Endodermal cell (in vitro differentiated cells): ENCODE results near the gene CST9L. TPM values are rescaled to one million over a fixed set of nuclear protein-coding genes. Genes with fewer than 3 reads are reported as not detected.

Experiments used
- DNase-seq: peaks from one replicate; pipeline ENCODE4 v3.0.0-alpha.2; 2017
- H3K27ac ChIP-seq: 2 replicates; pipeline ENCODE4 v1.5.1; 2013; ENCODE audit warnings: mild to moderate bottlenecking, low read depth, low read length, moderate library complexity
- H3K27me3 ChIP-seq: 2 replicates; pipeline ENCODE4 v1.6.1; 2013; ENCODE audit warnings: mild to moderate bottlenecking, low read length, moderate library complexity; ENCODE audit not compliant: insufficient read depth, control insufficient read depth, poor library complexity, severe bottlenecking
- H3K36me3 ChIP-seq: 2 replicates; pipeline ENCODE4 v1.7.0; 2013; ENCODE audit warnings: mild to moderate bottlenecking, low read length, moderate library complexity; ENCODE audit not compliant: control insufficient read depth, insufficient read depth
- H3K4me1 ChIP-seq: one replicate; pipeline ENCODE4 v1.7.0; 2013; ENCODE audit warnings: low read length; ENCODE audit not compliant: control insufficient read depth, insufficient read depth
- H3K4me3 ChIP-seq: 2 replicates; pipeline ENCODE4 v1.5.1; 2013; ENCODE audit warnings: mild to moderate bottlenecking, low read length, moderate library complexity
- H3K9ac ChIP-seq: 2 replicates; pipeline ENCODE4 v1.6.1; 2013; ENCODE audit warnings: mild to moderate bottlenecking, low read length, moderate library complexity; ENCODE audit not compliant: poor library complexity, severe bottlenecking; ENCODE audit errors: extremely low read depth
- H3K9me3 ChIP-seq: 2 replicates; pipeline ENCODE4 v1.6.1; 2013; ENCODE audit warnings: mild to moderate bottlenecking, low read length, moderate library complexity; ENCODE audit not compliant: control insufficient read depth
- H3K27ac Mint-ChIP-seq: 2 replicates; pipeline ENCODE4 v1.8.0; 2020; ENCODE audit warnings: mixed read lengths
- H3K27me3 Mint-ChIP-seq: 2 replicates; pipeline ENCODE4 v1.8.0; 2021; ENCODE audit warnings: mild to moderate bottlenecking, mixed read lengths; ENCODE audit not compliant: insufficient read depth
- H3K36me3 Mint-ChIP-seq: 2 replicates; pipeline ENCODE4 v1.8.0; 2020; ENCODE audit warnings: low read depth, mixed read lengths
- H3K4me1 Mint-ChIP-seq: 2 replicates; pipeline ENCODE4 v1.8.0; 2020; ENCODE audit warnings: mixed read lengths
- H3K4me3 Mint-ChIP-seq: 2 replicates; pipeline ENCODE4 v1.8.0; 2020; ENCODE audit warnings: mild to moderate bottlenecking, moderate library complexity, mixed read lengths
- H3K9me3 Mint-ChIP-seq: 2 replicates; pipeline ENCODE4 v1.8.0; 2020; ENCODE audit warnings: mild to moderate bottlenecking, mixed read lengths
- CTCF ChIP-seq: fragments of 200-600 bp; sonication (generic); conservative IDR thresholded peaks from 2 replicates; pipeline ENCODE4 v1.5.0; 2021; ENCODE audit warnings: antibody characterized with exemption, mild to moderate bottlenecking
- WGBS, 2 experiments: methylation state at CpG; one replicate each; pipeline versions ENCODE4 v1.1.5 to v1.1.7; 2013; ENCODE audit warnings: missing lambda C conversion rate in 2 of 2, mixed read lengths in 1 of 2; ENCODE audit not compliant: insufficient coverage in 1 of 2, insufficient read length in 1 of 2; 5-methylcytosine and 5-hydroxymethylcytosine counted together
- total RNA-seq, 2 donors: library from RNA; stranded (reverse); fragmentation: NEBNext Ultra II Directional in 1 of 2; extraction: Animal tissue kit (Norgen Biotek cat#: 25700) in 1 of 2; gene quantifications; 2 replicates in 1 of 2; 3 replicates in 1 of 2; pipeline ENCODE4 v1.2.1, GENCODE V29; 2021

The CST9L gene
- total RNA-seq, 2 donors from 2014 or later = not detected

GRCh38 chr20:23520185-23520584 is 48.1 kb downstream of the CST9L start:
- peaks cover 19% of the 10 kb centered on the region for H3K9me3 ChIP-seq
- peak overlapping the region; percentile 45 for H3K4me3 ChIP-seq
- H3K9me3 Mint-ChIP-seq = peaks cover 19% of the 10 kb centered on the region
- no peaks in the 10 kb centered on the region for H3K27me3 ChIP-seq
- DNase-seq = no peak
- H3K9ac ChIP-seq = no peak overlapping the region
- no peaks in the 10 kb centered on the region for H3K27me3 Mint-ChIP-seq
- no peaks in the 10 kb centered on the region for H3K36me3 ChIP-seq
- TF ChIP-seq CTCF = no peak
- no peaks in the 10 kb centered on the region for H3K4me1 ChIP-seq
- H3K4me3 Mint-ChIP-seq = no peak overlapping the region
- peaks cover 16% of the 10 kb centered on the region for H3K4me1 Mint-ChIP-seq
- no peak overlapping the region for H3K27ac Mint-ChIP-seq
- WGBS, 2 experiments = 71 to 82% methylated on average over 1 to 2 of the region's 2 CpGs
- H3K36me3 Mint-ChIP-seq = no peaks in the 10 kb centered on the region
- no peak overlapping the region for H3K27ac ChIP-seq

DNA sequence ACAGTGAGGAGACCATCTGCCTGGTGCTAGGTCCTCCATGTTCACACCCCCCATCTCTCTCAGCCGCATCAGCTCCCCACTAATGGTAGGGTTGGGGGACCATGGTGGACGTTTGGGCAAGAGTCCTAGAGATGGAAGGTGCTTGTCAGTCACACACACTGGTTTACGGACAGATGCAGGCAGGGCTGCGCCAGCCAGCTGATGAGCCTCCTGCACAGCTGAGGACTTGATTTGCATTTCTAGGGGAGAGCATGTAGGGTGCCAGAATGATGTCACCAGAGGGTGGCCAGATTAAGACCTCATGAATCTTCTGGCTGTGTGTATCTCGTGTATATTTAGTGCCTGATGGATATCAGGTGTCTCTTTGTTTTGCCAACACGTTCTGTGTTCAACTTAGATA is 48.7 kb downstream of the CST9L start:
- Histone ChIP-seq H3K4me1 (no peaks in the 10 kb centered on the region), H3K27ac (no peak overlapping the region), H3K9ac (no peak overlapping the region), H3K36me3 (no peaks in the 10 kb centered on the region), H3K4me3 (no peak overlapping the region), H3K9me3 (peaks cover 19% of the 10 kb centered on the region), H3K27me3 (no peaks in the 10 kb centered on the region)
- Mint-ChIP-seq H3K27ac (no peak overlapping the region), H3K9me3 (peaks cover 19% of the 10 kb centered on the region), H3K4me3 (no peak overlapping the region), H3K4me1 (peaks cover 16% of the 10 kb centered on the region), H3K27me3 (no peaks in the 10 kb centered on the region), H3K36me3 (no peaks in the 10 kb centered on the region)
- TF ChIP-seq CTCF = no peak
- 87 to 97% methylated on average over 4 to 6 of the region's 6 CpGs for WGBS, 2 experiments
- DNase-seq = no peak

- H3K4me1 Mint-ChIP-seq = peaks cover 16% of the 10 kb centered on the region
Measured at GRCh38 chr20:23517719-23518118, 50.6 kb downstream of the CST9L start.

More at GRCh38 chr20:23517719-23518118, 50.6 kb downstream of the CST9L start:
- H3K9me3 Mint-ChIP-seq = peaks cover 23% of the 10 kb centered on the region
- H3K27me3 Mint-ChIP-seq = no peaks in the 10 kb centered on the region
- WGBS, 2 experiments = 85 to 100% methylated on average over 2 to 4 of the region's 4 CpGs
- no peaks in the 10 kb centered on the region for H3K4me1 ChIP-seq
- H3K27ac Mint-ChIP-seq = no peak overlapping the region
- H3K36me3 ChIP-seq = no peaks in the 10 kb centered on the region
- H3K9me3 ChIP-seq = peaks cover 19% of the 10 kb centered on the region
- H3K9ac ChIP-seq = no peak overlapping the region
- H3K4me3 ChIP-seq = no peak overlapping the region
- DNase-seq = no peak
- no peaks in the 10 kb centered on the region for H3K36me3 Mint-ChIP-seq
- no peak overlapping the region for H3K4me3 Mint-ChIP-seq
- no peaks in the 10 kb centered on the region for H3K27me3 ChIP-seq
- TF ChIP-seq CTCF = no peak
- no peak overlapping the region for H3K27ac ChIP-seq
